AG09319 (cell line): ENCODE measurements around the gene EVL.

ENCODE experiments used
- DNase-seq: peaks from one replicate; pipeline ENCODE4 v3.0.0-alpha.2; 2010; ENCODE audit warnings: low read depth; ENCODE audit errors: extremely low read depth
- CTCF ChIP-seq: IDR thresholded peaks from 2 replicates; pipeline ENCODE4 v1.5.1; 2011; ENCODE audit warnings: low read depth, mild to moderate bottlenecking, inconsistent platforms, low read length, moderate library complexity

The EVL gene

GRCh38 chr14:100165376-100165775 is 100.2 kb downstream of the EVL start:
- TF ChIP-seq CTCF: no peak
- no peak for DNase-seq

GRCh38 chr14:100165831-100166440 is 100.7 kb downstream of the EVL start:
- DNase-seq: no peak
- no peak for TF ChIP-seq CTCF

GRCh38 chr14:100168506-100168905 is 103.3 kb downstream of the EVL start:
- no peak for DNase-seq
- TF ChIP-seq CTCF: no peak

- no peak for TF ChIP-seq CTCF
- DNase-seq: no peak
Observed at GRCh38 chr14:100170880-100171279, 105.7 kb downstream of the EVL start.

- no peak for DNase-seq
- no peak for TF ChIP-seq CTCF
Observed at GRCh38 chr14:100172811-100173210, 107.6 kb downstream of the EVL start.

GRCh38 chr14:100173353-100173752 is 108.1 kb downstream of the EVL start:
- TF ChIP-seq CTCF: no peak
- no peak for DNase-seq

GRCh38 chr14:100176811-100177327 is 111.6 kb downstream of the EVL start:
- DNase-seq: no peak
- TF ChIP-seq CTCF: no peak
